CD8-positive, alpha-beta memory T cell (primary cell): ENCODE data around the gene RIN3. TPM values are rescaled to one million over a fixed set of nuclear protein-coding genes. Genes with fewer than 3 reads are reported as not detected.

Experiments
- CTCF ChIA-PET: fragments of 350-600 bp; sonication (Branson Sonifier 250); formaldehyde crosslinking; loops from one replicate; lab custom pipeline; 2021; ENCODE audit warnings: antibody characterized with exemption; lab: Charles Lee
- POLR2A ChIA-PET: fragments of 350-600 bp; sonication (Branson Sonifier 250); formaldehyde crosslinking; loops from one replicate; lab custom pipeline; 2021; ENCODE audit warnings: antibody characterized with exemption; lab: Charles Lee
- DNase-seq, 5 donors: peaks; one replicate each; pipeline versions ENCODE4 v3.0.0 to v3.0.0-alpha.2; 2020 to 2022; ENCODE audit warnings: mixed read lengths in 1 of 5
- H3K27ac ChIP-seq: one replicate; pipeline ENCODE4 v1.7.0; 2013; ENCODE audit warnings: low read depth, mild to moderate bottlenecking, low read length, moderate library complexity
- H3K27me3 ChIP-seq: 2 replicates; pipeline ENCODE4 v1.7.0; 2013; ENCODE audit warnings: low read length, mild to moderate bottlenecking; ENCODE audit not compliant: insufficient read depth, poor library complexity, severe bottlenecking
- H3K36me3 ChIP-seq: 2 replicates; pipeline ENCODE4 v1.7.0; 2013; ENCODE audit warnings: mild to moderate bottlenecking, low read length, moderate library complexity; ENCODE audit not compliant: insufficient read depth
- H3K4me1 ChIP-seq: 2 replicates; pipeline ENCODE4 v1.7.0; 2013; ENCODE audit warnings: mild to moderate bottlenecking, low read length, moderate library complexity; ENCODE audit not compliant: insufficient read depth
- H3K4me3 ChIP-seq: 2 replicates; pipeline ENCODE4 v1.7.0; 2013; ENCODE audit warnings: mild to moderate bottlenecking, low read length
- H3K9me3 ChIP-seq: 2 replicates; pipeline ENCODE4 v1.7.0; 2013; ENCODE audit warnings: mild to moderate bottlenecking, low read length
- H3K27ac Mint-ChIP-seq, 8 donors: one replicate each; pipeline ENCODE4 v1.8.0; 2020 to 2021; ENCODE audit warnings: mixed read lengths in 8 of 8, mild to moderate bottlenecking in 6 of 8, inconsistent platforms in 3 of 8, moderate library complexity in 3 of 8
- H3K27me3 Mint-ChIP-seq, 2 donors: one replicate each; pipeline ENCODE4 v1.8.0; 2020 to 2021; ENCODE audit warnings: mixed read lengths in 2 of 2, mild to moderate bottlenecking in 1 of 2, moderate library complexity in 1 of 2
- H3K36me3 Mint-ChIP-seq, 3 donors: one replicate each; pipeline ENCODE4 v1.8.0; 2020 to 2021; ENCODE audit warnings: mixed read lengths in 3 of 3, inconsistent platforms in 1 of 3, mild to moderate bottlenecking in 1 of 3
- H3K4me1 Mint-ChIP-seq, 3 donors: one replicate each; pipeline ENCODE4 v1.8.0; 2020 to 2021; ENCODE audit warnings: mixed read lengths in 3 of 3, inconsistent platforms in 1 of 3, mild to moderate bottlenecking in 1 of 3
- H3K4me3 Mint-ChIP-seq, 7 donors: one replicate each; pipeline ENCODE4 v1.8.0; 2020 to 2021; ENCODE audit warnings: mixed read lengths in 7 of 7, mild to moderate bottlenecking in 6 of 7, moderate library complexity in 4 of 7, inconsistent platforms in 2 of 7
- H3K9me3 Mint-ChIP-seq, 5 donors: one replicate each; pipeline ENCODE4 v1.8.0; 2020 to 2022; ENCODE audit warnings: mixed read lengths in 5 of 5, mild to moderate bottlenecking in 3 of 5, moderate library complexity in 2 of 5, inconsistent platforms in 1 of 5
- polyA plus RNA-seq: library from polyadenylated mRNA; unstranded; fragments of 300-500 nt; fragmentation: Illumina TruSeq; gene quantifications from one replicate; pipeline ENCODE4 v1.2.3, GENCODE V29; 2021
- total RNA-seq, 2 experiments: library from RNA; stranded (reverse); gene quantifications; one replicate each; pipeline ENCODE4 v1.2.3, GENCODE V29; 2021

The RIN3 gene, protein sequence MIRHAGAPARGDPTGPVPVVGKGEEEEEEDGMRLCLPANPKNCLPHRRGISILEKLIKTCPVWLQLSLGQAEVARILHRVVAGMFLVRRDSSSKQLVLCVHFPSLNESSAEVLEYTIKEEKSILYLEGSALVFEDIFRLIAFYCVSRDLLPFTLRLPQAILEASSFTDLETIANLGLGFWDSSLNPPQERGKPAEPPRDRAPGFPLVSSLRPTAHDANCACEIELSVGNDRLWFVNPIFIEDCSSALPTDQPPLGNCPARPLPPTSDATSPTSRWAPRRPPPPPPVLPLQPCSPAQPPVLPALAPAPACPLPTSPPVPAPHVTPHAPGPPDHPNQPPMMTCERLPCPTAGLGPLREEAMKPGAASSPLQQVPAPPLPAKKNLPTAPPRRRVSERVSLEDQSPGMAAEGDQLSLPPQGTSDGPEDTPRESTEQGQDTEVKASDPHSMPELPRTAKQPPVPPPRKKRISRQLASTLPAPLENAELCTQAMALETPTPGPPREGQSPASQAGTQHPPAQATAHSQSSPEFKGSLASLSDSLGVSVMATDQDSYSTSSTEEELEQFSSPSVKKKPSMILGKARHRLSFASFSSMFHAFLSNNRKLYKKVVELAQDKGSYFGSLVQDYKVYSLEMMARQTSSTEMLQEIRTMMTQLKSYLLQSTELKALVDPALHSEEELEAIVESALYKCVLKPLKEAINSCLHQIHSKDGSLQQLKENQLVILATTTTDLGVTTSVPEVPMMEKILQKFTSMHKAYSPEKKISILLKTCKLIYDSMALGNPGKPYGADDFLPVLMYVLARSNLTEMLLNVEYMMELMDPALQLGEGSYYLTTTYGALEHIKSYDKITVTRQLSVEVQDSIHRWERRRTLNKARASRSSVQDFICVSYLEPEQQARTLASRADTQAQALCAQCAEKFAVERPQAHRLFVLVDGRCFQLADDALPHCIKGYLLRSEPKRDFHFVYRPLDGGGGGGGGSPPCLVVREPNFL
- 10 to 100 TPM; 46.0 to 47.4 TPM for total RNA-seq
- polyA plus RNA-seq: 31.9 TPM

DNA sequence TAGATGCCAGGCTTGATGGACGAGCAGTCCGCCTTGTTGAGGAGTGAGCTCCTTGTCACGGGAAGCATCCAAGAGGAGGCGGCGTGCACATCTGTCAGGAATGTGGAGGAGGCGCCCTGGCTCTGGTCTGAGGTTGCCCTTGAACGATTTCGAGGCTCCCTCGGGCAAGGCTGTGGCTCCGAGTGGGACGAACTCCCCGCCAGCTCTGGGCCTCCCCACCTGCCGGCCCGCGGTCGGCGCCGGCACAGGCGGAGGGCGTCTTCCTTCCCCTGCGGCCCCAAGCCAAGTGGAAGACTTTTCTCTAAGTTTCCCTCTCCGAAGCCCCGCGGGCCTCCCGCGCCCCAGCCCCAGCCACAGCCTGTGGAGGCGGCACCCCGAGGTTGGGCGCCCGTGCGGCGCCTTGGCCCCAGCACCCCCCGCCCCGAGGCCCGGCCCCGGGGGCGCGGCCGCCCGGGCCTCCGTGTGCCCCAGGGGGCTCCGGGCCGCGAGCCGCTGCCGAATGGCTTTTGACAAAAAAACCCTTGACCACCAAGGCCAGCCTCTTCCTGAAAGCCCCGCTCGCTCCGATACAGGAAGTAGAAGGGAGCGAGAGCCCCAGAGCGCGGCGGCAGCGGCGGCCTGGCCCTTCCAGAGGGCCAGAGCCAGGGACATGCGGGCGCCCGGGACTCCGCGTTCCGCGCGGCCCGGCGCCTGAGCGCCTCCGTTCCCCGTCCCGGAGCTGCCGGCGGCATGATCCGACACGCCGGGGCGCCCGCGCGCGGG, at the start of gene RIN3:
Gene RIN3 (plus strand): TSS at position 578 of the 762 bp plus-strand sequence. CDS start 152 bp downstream, at position 730.
- peak; percentile 30 to 72 (median 49) for DNase-seq
- Histone ChIP-seq H3K27me3 (no peaks in the 10 kb centered on the region), H3K4me1 (peaks cover 49% of the 10 kb centered on the region), H3K9me3 (no peaks in the 10 kb centered on the region), H3K27ac (peak within 1 kb of the TSS; percentile 67), H3K4me3 (peak within 1 kb of the TSS; percentile 74), H3K36me3 (no peaks in the 10 kb centered on the region)
- Mint-ChIP-seq H3K27me3 (no peaks in the 10 kb centered on the region), H3K27ac (peak within 1 kb of the TSS; percentile 80 to 98 (median 88)), H3K4me1 (peaks cover 46 to 63% (median 52%) of the 10 kb centered on the region in 3 donors), H3K36me3 (peaks cover 0 to 3% (median 0%) of the 10 kb centered on the region in 3 donors), H3K4me3 (peak within 1 kb of the TSS; percentile 72 to 92 (median 83)), H3K9me3 (no peaks in the 10 kb centered on the region)
- ChIA-PET CTCF (interaction anchor here (1.1 to 1.6 kb wide), 3 partner anchors 10 to 167 kb away, joined by 3 to 6 read pairs (median 3); no protein-coding TSS in a partner anchor), POLR2A (interaction anchor here (0.6 to 1.2 kb wide), 5 partner anchors 9 to 392 kb away, joined by 3 to 4 read pairs (median 3); partner anchors contain the start of genes CPSF2 and NDUFB1)

DNA sequence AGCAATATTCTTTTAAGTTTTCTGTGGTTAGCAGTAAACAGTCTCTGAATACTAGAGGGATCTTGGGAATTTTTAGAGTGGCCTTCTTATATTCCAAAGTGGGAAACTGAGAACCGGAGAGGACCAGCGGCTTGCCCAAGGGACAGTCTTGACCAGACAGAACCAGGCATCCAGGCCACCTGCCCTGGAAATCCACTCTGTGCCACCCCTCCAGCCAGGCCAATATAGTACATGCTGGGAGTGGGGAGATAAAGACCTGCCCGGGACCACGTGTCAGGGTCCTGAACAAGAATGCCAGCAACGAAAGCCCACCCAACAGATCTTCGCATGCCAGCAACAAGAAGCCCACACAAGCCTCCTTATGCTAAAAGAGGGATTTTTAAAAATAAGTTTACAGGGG, 49.4 kb upstream of the RIN3 start:
- Mint-ChIP-seq H3K27ac (peak overlapping the region in 2 of 8 donors; percentile 15 to 17), H3K9me3 (peaks cover 0 to 9% (median 3%) of the 10 kb centered on the region in 5 donors), H3K4me3 (no peak overlapping the region), H3K4me1 (peaks cover 27 to 44% (median 32%) of the 10 kb centered on the region in 3 donors), H3K36me3 (peaks cover 0 to 12% (median 4%) of the 10 kb centered on the region in 3 donors), H3K27me3 (peaks cover 0 to 1% of the 10 kb centered on the region in 2 donors)
- no peaks in the 10 kb centered on the region for H3K9me3 ChIP-seq
- H3K36me3 ChIP-seq: no peaks in the 10 kb centered on the region
- DNase-seq: no peak
- no peak overlapping the region for H3K27ac ChIP-seq
- H3K4me3 ChIP-seq: no peak overlapping the region
- H3K4me1 ChIP-seq: peaks cover 16% of the 10 kb centered on the region
- ChIA-PET CTCF (no interaction called here), POLR2A (no interaction called here)
- H3K27me3 ChIP-seq: no peaks in the 10 kb centered on the region

DNA sequence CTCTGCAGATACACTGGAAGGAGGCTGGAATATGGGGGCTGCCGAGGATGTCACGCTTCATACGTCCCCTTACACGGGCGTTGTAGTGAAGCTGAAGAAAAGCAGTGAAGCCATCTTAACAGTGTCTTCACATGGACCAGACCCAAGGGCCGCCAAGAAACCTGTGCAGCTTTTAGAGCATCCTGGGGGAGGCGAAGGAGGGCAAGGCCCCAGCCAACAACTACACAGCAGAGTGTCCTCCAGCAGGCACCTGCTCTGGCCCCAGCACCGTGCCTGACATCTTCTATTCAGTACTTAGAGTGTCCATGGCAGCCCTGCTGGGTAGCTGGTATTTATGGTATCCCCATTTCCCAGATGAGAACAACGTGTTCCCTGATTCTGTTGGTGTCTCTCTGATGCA, 48.9 kb upstream of the RIN3 start:
- ChIA-PET CTCF (interaction anchor here (1.6 kb wide), 1 partner anchor 159 kb away, joined by 3 read pairs; no protein-coding TSS in a partner anchor), POLR2A (no interaction called here)
- peaks cover 0 to 12% (median 4%) of the 10 kb centered on the region in 3 donors for H3K36me3 Mint-ChIP-seq
- H3K4me3 Mint-ChIP-seq: no peak overlapping the region
- H3K27ac Mint-ChIP-seq: no peak overlapping the region
- Histone ChIP-seq H3K36me3 (no peaks in the 10 kb centered on the region), H3K4me1 (peaks cover 16% of the 10 kb centered on the region), H3K27ac (no peak overlapping the region), H3K4me3 (no peak overlapping the region), H3K27me3 (no peaks in the 10 kb centered on the region), H3K9me3 (no peaks in the 10 kb centered on the region)
- H3K4me1 Mint-ChIP-seq: peaks cover 27 to 41% (median 30%) of the 10 kb centered on the region in 3 donors
- DNase-seq: no peak
- H3K9me3 Mint-ChIP-seq: peaks cover 0 to 9% (median 3%) of the 10 kb centered on the region in 5 donors
- peaks cover 0 to 1% of the 10 kb centered on the region in 2 donors for H3K27me3 Mint-ChIP-seq

DNA sequence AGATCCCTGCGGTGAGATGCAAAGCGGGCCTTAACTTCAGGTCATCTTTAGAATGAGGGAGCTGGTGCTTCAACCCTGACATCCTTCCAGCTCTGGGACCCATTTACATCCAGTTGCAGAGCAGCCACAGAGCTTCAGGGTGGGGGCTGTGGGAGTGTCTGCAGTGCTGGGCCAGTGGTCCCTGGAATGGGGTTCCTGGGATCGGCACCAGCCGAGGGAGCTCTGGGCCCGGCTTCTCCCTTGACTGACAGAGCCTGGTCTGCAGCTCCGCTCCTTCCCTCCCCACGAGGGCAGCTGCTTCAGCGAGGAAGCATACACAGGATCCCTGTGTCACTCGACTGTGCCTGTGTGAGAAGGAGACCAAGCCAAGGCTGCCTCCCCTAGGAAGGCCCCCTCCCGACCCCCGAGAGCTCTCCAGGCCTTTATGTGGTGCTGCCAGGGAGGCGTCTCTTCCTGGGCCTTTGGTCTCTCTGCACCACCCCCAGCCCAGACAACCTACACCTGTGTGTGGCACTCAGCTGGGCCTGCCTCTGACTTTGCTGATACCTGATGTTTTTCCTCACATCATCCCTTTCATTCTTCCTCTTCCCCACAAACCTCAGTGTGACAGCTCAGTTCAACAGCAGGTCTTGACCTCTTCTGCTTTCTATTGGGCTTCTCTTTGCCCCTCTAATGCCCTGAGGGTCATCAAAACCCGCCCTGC, 48.1 kb upstream of the RIN3 start:
- H3K36me3 ChIP-seq: no peaks in the 10 kb centered on the region
- DNase-seq: no peak
- peaks cover 0 to 1% of the 10 kb centered on the region in 2 donors for H3K27me3 Mint-ChIP-seq
- peaks cover 0 to 11% (median 3%) of the 10 kb centered on the region in 5 donors for H3K9me3 Mint-ChIP-seq
- H3K27ac ChIP-seq: no peak overlapping the region
- CTCF ChIA-PET: interaction anchor here (1.2 to 1.6 kb wide), 2 partner anchors 9 to 158 kb away, joined by 3 read pairs; no protein-coding TSS in a partner anchor
- POLR2A ChIA-PET: no interaction called here
- H3K36me3 Mint-ChIP-seq: peaks cover 0 to 16% (median 4%) of the 10 kb centered on the region in 3 donors
- no peaks in the 10 kb centered on the region for H3K27me3 ChIP-seq
- peaks cover 26 to 33% (median 27%) of the 10 kb centered on the region in 3 donors for H3K4me1 Mint-ChIP-seq
- H3K9me3 ChIP-seq: no peaks in the 10 kb centered on the region
- no peak overlapping the region for H3K4me3 ChIP-seq
- H3K27ac Mint-ChIP-seq: peak overlapping the region in 2 of 8 donors; percentile 43 to 85
- no peak overlapping the region for H3K4me3 Mint-ChIP-seq
- H3K4me1 ChIP-seq: peaks cover 14% of the 10 kb centered on the region

DNA sequence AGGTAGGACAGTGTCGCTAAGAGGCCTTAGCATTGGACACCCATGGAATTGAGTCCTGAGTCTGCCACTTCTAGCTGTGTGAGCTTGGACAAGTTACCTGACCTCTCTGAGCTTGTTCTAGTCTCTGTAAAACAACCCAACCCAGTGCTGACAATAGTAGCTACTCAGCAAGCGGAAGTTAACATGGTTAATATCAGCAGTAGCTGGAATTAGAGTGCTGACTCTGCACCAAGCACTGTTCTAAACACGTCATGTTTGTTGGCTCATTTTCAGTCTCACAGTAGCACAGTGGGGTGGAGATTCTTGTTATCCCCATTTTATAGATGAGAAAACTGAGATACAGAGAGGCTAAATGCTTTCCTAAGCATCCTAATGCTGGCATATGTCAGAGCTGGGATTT, 47.5 kb upstream of the RIN3 start:
- ChIA-PET POLR2A (no interaction called here), CTCF (interaction anchor here (1.2 to 1.6 kb wide), 2 partner anchors 8 to 157 kb away, joined by 3 read pairs; no protein-coding TSS in a partner anchor)
- Mint-ChIP-seq H3K4me1 (peaks cover 22 to 27% (median 24%) of the 10 kb centered on the region in 3 donors), H3K9me3 (peaks cover 0 to 11% (median 3%) of the 10 kb centered on the region in 5 donors), H3K36me3 (peaks cover 0 to 16% (median 4%) of the 10 kb centered on the region in 3 donors), H3K27ac (peak overlapping the region in 2 of 8 donors; percentile 43 to 85), H3K4me3 (no peak overlapping the region), H3K27me3 (peaks cover 0 to 1% of the 10 kb centered on the region in 2 donors)
- H3K27me3 ChIP-seq: no peaks in the 10 kb centered on the region
- H3K4me3 ChIP-seq: no peak overlapping the region
- no peaks in the 10 kb centered on the region for H3K36me3 ChIP-seq
- H3K27ac ChIP-seq: no peak overlapping the region
- H3K9me3 ChIP-seq: no peaks in the 10 kb centered on the region
- no peak for DNase-seq
- peaks cover 9% of the 10 kb centered on the region for H3K4me1 ChIP-seq

DNA sequence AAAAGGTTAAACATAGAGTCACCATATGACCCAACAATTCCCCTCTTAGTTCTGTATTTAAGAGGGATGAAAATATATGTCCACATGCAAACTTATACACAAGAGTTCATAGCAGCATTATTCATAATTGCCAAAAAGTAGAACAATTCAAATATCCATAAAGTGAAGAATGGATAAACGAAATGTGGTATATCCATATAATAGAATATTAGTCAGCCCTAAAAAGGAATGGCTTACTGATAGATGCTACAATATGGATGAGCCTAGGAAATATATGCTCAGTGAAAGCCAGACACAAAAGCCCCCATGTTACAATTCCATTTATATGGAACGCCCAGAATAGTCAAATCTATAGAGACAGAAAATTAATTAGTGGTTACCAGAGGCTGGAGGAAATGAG, 44.1 kb upstream of the RIN3 start:
- ChIA-PET POLR2A (no interaction called here), CTCF (no interaction called here)
- no peaks in the 10 kb centered on the region for H3K9me3 ChIP-seq
- Mint-ChIP-seq H3K36me3 (peaks cover 0 to 16% (median 4%) of the 10 kb centered on the region in 3 donors), H3K27me3 (no peaks in the 10 kb centered on the region), H3K27ac (no peak overlapping the region), H3K4me3 (no peak overlapping the region), H3K9me3 (peaks cover 0 to 11% (median 3%) of the 10 kb centered on the region in 5 donors), H3K4me1 (peaks cover 3 to 13% (median 7%) of the 10 kb centered on the region in 3 donors)
- H3K27me3 ChIP-seq: no peaks in the 10 kb centered on the region
- DNase-seq: no peak
- no peak overlapping the region for H3K27ac ChIP-seq
- H3K36me3 ChIP-seq: no peaks in the 10 kb centered on the region
- no peaks in the 10 kb centered on the region for H3K4me1 ChIP-seq
- H3K4me3 ChIP-seq: no peak overlapping the region
